ENCODE results near the gene TXNDC2. TPM values are rescaled to one million over a fixed set of nuclear protein-coding genes. Genes with fewer than 3 reads are reported as not detected.

Gene TXNDC2
- total and polyA plus RNA-seq, 9 of the 15 experiments (the other 6 are each of a cell fraction or from before 2014, with no cell fraction given): 1.2 to 4.9 (median 2.3) TPM

DNA sequence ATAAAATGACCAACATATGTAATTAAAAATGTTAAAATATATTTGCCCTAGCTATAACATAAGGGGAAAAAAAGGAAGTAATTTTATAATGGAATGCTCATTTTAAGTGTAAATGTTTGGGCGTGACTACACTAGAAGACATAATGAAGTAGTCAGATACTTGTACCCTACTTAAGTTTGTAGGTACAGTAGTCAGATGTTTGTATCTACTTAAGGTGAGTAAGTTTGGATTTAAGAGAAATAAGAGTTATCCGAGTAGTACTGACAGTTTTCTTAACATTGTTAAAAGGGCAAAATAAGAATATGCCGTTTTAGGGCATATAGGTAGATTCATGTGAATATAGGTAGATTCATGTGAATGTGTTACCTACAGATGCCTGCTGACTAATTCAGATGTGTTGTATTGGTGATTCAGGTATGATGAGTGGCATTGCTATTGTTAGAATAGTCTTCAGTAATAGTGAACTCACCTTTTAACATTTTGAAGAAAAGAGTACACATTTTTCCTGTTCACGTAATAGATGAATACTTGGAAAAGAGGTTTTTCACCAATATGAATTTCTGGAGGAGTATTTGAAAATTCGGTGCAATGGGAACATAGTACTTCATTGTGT, 43.0 kb downstream of the TXNDC2 start (continued):
- no peak for TF ChIP-seq ATF4 (CRISPR knock-in tag; IDR thresholded peaks at IDR 0.05)
- no peak for TF ChIP-seq NCOA2 (IDR thresholded peaks at IDR 0.05; ENCODE audit: partially characterized antibody in 2 of 2)
- TF ChIP-seq GTF2F1 (IDR thresholded peaks at IDR 0.05; ENCODE audit: low read depth, low read length): no peak
- TF ChIP-seq TCF7L2 (IDR thresholded peaks at IDR 0.05; ENCODE audit: low read depth, low read length): no peak
- TF ChIP-seq KHSRP (IDR thresholded peaks at IDR 0.05): no peak
- no peak for TF ChIP-seq CHD1 (IDR thresholded peaks at IDR 0.05; ENCODE audit: low read length)
- TF ChIP-seq ID3 (CRISPR knock-in tag; IDR thresholded peaks at IDR 0.05): no peak
- TF ChIP-seq ID3 (tag; IDR thresholded peaks at IDR 0.05): no peak
- TF ChIP-seq MBD2 (IDR thresholded peaks at IDR 0.05; ENCODE audit: borderline replicate concordance, low read depth): no peak
- TF ChIP-seq E2F8 (IDR thresholded peaks at IDR 0.05; ENCODE audit: low read depth, partially characterized antibody): peak; percentile 25
- TF ChIP-seq ATF7 (IDR thresholded peaks at IDR 0.05): no peak
- no peak; the same call in 1 of the 2 replicates for TF ChIP-seq POLR2H (tag; IDR thresholded peaks at IDR 0.05; ENCODE audit: low read depth)
- TF ChIP-seq ZNF655 (CRISPR knock-in tag; IDR thresholded peaks at IDR 0.05): no peak
- TF ChIP-seq TAF9B (IDR thresholded peaks at IDR 0.05; ENCODE audit: partially characterized antibody): no peak
- no peak for TF ChIP-seq ETV5 (CRISPR knock-in tag; IDR thresholded peaks at IDR 0.05; ENCODE audit: low read depth)
- no peak for TF ChIP-seq ZNF134 (CRISPR knock-in tag; conservative IDR thresholded peaks at IDR 0.05)
- TF ChIP-seq DIDO1 (tag; IDR thresholded peaks at IDR 0.05; ENCODE audit: low read depth): no peak
- no peak for TF ChIP-seq ZKSCAN1 (IDR thresholded peaks at IDR 0.05; ENCODE audit: low read depth, low read length)
- no peak for TF ChIP-seq ZBTB12 (CRISPR knock-in tag; IDR thresholded peaks at IDR 0.05)

All from K562 (cell line).